Measurements from ENCODE around the gene SNRPA1.

Gene SNRPA1

DNA sequence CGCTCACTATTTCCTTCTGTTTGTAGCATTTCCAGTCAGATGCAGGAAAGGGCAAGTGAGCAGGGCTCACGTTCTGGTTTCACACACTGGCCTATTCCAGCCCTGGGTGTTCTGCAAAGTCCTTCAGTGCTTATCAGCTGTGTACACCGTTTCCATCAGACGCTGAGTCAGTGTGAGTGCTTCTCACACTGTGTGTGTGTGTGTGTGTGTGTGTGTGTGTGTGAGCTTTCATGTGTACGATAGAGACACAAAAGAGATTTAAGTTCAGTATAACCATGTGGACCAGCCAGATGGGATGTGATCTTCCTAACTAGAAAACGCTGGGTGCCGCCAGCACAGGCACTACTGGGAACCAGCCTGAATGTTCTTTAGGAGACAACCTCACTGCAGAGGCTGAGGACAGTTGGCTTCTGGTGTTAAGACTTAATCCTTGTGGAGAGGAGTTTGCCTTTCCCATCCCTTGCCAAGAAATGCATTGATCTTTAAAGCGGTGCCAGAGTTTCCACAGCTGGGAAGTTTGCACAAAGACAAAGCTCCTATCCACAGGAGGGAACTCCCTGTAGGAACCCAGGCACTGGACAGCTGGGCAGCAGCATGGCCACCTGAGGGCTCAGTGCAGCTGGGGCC, 39.3 kb downstream of the SNRPA1 start:
- DNase-seq = peak; percentile 54

DNA sequence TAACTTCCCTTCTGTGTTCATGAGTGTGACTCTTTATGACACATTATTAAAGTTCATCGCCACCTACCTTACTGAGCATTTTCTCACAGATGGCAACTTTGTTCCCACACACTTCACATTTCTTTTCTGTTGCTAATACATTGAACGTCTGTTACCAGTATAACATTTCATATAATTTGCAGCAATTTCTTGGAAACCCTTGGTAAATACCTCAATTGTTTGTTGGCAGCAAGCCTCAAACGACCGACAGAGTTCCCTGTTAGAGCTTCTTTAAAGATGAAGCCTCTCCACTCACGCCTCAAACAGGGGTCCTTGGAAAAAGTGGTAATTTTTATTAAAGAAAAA, 40.0 kb downstream of the SNRPA1 start:
- no peak for DNase-seq

DNA sequence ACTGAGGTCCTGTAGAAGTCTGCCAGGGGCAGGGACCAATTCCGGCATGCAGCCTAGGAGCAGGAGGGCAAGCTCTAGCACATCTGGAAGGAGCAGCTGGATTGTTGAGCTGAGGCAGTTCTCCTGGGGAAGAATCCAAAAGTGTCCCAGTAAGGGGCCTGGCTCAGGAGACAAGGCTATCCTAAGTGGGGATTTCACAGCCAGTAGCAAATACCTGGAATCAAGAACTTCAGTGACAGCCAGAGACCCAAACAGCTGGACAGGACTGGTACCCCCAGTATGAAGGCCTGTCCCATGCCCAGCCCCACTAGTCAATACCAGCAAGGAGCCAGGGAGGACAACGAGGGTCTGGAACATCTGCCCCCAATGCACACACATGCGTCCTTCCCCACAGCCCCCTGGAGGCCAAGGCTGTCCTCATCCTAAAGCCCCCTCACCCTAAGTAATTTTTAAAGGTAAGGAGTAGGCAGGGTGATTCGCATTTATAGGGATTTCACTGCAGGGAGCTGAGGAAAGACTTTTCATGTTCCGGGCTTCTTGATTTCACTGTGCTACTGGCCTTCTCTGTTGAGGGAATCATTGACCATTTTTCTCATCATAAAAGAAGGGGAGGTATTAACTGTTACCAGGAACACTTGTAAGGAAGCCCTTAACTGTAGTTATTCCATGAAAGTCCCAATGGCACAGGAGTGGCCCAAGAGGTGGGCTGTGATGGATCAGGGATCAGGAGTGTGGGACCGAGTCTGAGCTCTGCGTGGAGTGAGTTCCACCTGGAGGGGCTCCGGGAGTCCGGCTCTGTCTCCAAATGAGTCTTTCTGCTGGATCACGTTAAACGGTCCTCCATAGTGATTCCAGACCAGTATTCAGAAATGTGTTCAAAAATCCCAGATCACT, 40.6 kb downstream of the SNRPA1 start:
- peak; percentile 56 for DNase-seq

DNA sequence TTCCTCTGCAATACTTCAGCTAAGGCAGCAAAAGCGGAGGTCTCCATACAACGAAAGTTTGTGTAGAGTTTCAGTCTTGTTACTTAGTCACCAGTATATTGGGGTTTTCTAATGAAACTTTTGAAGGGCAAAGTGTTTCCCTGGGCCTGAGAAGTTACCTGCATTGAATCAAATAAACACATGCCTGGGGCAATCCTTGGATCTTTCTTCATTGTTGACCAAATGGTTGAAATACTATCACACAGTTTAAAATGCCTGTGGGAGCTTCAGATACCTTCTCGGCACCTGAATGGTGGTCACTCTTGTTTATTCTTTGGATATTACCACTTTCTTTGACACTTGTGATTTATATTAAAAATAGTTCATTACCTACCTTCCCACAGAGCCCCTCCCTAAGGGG, 42.2 kb downstream of the SNRPA1 start:
- DNase-seq = no peak

DNA sequence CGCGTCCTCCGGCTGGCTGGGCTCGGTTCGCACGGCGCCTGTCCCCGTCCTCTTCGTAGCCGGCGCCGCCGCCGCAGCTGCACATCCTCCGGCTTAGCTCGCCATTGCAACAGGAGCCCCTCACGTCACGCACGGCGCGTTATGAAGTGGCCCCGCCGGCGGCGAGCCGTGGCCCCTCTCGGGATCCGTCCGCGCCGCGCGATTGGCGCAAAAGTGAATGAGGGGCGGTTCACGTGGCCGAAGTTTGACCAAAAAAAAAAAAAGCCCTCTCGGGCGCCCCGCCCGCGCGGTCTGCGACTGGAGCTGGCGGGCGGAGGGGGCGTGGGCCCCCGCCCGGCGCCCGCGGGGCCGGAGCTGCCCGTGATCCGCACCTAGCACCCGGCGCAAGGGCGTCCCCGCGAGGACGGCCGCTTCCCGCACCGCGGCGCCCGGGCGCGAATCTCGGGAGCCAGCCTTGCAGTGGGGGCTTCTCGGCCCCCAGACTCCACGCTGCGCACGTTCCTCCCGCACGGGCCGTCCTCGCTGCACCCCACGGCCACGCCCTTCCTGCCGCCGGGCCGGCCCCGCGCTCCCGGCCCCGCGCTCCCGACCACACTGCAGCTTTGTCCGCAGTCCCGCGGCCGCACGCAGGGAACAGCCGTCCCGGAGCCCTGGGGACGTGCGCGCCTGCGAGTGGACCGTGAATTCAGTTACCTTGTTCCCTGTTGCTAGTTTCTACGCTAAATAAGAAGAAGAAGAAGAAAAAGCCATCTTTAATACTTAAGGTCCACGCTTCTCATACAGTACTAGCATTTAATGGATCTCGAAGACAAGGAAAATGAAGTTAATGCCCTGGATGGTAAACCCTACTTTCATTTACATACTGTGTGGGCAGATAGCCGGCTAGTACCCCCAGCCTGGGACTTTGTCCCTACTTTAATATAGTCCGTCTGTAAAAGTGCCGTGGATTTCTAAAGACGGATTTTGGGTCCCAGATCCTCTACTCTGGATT, 42.9 kb downstream of the SNRPA1 start, which contains the start of gene CHSY1:
CHSY1 (minus strand) TSS at position 219 of the 991 bp plus-strand sequence. CDS start 592 bp downstream, outside the sequence.
- peak; percentile 95 for DNase-seq

DNA sequence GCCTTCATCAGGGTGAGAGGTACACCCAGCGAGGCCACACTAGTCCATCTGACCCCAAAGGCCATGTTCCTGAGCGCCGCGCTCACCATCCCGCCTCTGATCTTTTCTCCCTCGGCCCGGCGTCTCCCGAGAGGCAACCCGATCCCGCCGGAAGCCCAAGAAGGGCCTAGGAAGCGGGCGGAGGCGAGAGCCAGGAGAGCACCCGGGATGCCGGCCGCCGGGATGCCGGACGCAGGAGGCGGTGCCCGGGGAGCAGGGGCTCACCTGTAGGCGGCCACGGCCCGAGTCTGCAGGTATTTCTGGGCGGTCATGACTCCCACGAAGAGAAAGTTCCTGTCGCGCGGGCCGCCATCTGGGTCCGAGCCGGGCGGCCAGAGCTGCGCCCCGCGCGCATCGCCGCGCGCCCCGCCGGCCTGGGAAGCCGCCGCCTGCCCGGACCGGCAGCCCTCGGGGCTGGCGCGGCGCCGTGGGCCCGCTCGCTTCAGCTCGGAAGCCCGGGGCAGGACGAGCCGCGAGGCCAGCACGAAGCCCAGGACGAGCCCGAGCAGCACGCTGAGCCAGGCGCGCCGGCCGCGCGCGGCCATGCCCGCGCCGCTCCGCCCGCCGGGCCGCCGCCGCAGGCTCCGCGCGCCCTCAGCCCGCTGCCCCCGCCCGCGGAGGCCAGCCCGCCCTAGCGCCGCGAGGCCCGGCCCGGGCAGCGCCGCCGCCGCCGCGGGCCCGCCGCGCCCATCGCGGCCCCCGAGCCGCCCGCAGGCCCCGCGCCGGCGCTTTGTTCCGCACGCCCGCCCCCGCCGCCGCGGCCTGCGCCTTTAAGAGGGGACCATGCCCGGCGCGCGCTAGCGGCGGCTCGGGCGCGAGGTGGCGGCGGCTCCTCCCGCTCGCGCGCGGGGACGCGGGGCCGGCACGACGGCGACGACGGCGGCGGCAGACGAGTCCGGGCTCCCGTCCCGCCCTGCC, 43.9 kb downstream of the SNRPA1 start:
- peak; percentile 71 for DNase-seq

DNA sequence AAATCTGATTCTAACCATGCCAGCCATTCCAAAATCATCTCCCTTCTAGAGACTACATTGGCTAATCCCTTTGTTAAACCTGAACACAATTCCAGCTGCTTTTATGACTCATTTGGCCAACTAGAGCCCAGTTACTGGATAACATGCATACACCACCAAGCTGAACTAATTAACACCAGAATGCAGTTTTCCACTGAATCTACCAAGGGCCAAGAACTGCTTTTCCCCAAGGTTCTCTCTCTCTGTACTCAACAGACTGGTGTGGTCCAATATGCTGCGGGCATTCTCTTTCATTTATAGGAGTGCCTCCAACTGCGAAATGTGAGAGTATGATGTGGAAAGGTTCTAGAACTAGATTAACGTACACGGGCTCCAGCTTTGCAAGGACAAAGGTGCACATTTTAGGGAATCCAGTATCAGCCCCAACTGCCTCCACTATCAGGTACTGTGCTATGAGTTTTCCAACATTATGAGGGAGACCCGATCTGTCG, 44.7 kb downstream of the SNRPA1 start:
- no peak for DNase-seq

DNA sequence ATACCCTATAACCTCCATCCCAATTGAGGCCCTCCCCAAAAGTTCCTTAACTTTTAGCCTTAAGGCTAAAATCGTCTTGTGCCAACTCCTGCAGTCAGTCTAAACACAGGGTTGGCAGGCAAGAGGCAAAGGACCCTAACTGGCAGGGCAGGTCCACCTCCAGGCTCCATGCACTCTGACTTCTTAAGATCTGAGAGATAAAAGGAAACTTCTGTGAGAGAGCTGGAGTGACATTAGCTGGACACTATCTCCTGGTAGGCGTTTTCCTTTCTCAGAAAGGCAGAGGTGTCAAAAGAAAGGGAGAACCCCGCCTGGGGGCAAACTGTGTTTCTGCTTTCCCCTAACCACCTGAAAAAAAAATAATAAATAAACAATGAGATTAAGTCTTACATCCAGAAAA, 46.8 kb downstream of the SNRPA1 start:
- peak; percentile 51 for DNase-seq

DNA sequence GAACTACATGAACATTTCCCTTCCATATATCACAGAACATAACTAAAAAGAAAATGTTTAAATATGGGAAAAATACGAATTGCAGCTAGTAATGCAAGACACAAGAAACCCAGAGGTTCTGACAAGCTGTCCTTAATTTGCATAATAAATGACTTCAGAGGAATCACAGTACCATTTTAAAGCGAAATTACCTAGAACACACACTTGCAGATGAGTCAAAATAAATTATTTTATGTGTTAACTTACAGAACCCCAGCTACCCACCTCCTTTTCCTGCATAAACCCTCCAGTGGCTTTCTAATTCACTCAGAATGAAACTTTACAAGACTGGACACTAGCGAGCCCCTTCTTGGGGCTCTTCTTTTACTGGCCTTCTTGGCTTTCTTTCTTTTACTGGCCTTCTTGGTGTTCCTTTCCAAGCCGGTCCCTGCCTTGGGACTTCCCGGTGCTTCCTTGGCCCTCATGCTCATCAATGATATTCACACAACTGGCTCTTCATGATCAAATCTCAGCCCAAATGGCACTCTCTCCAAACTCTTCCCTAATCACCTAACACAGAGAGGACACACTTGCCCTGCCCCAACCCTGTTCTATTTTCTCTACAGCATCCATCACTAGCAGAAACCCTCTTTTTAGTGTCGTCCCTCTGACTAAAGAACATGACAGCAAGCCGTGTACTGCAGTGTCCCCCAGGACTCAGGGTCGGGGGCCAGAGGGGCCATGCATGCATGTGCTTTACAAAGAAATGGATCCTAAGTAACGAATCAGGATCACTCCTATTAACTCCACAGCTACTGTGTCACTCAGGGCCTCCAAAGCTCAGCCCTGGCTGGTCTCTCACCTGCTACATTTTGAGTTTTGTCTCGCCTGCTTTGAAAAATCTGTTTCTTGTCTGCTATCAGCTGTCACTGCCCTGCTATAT, 48.0 kb downstream of the SNRPA1 start:
- peak; percentile 57 for DNase-seq

DNA sequence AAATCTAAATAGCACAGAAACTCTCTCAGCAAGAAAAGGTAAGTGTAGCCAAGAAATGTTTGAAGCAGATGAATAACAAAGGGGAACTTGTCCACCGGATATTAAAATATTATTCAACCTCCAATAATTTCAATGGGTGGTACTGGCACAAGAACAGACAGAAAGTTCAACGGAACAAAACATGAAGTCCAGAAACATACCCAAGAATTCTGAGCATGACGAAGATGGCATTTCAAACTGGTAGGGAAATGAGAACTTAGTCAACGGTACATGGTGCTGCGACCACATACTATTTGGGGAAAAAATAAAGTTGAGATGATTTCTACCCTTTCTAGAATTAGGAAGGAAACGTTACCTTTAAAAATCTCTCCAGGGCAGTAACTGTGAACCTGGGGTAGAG, 48.7 kb downstream of the SNRPA1 start:
- no peak for DNase-seq

DNA sequence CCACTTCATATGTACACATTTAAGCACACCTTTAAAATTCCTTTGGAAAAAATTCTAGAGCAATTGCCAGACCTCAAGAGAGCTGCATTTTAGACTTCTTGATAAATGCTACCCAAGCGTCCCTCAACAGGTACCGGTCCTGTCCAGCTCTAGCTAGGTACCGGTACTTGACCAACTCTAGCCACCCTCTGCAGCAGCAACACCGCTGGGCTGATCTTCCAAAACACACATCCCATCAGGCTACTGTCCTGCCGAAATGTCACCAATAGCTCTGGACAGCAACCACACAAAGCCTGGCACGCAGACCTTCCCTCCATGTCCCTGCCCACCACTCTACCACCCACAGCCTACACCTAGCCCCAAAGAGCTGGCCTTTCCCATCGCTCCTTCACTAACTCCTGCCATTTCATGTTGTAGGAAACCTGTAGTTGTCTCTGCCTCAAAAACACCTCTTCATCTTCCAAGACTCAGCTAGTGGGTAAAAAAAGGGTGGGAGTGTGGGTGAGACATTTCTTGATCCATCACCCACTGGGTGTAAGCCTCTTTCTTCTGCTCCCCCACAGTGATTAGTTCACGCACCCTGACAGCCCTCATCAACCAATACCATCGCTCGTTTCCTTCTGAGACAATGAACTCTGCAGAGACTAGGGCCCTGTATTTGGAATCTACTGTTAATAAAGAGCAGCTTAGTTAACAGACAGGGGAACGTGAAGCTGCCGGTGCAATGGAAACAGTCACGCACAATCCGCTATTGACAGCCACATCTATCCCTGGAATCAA, 50.0 kb downstream of the SNRPA1 start:
- peak; percentile 49 for DNase-seq

DNA sequence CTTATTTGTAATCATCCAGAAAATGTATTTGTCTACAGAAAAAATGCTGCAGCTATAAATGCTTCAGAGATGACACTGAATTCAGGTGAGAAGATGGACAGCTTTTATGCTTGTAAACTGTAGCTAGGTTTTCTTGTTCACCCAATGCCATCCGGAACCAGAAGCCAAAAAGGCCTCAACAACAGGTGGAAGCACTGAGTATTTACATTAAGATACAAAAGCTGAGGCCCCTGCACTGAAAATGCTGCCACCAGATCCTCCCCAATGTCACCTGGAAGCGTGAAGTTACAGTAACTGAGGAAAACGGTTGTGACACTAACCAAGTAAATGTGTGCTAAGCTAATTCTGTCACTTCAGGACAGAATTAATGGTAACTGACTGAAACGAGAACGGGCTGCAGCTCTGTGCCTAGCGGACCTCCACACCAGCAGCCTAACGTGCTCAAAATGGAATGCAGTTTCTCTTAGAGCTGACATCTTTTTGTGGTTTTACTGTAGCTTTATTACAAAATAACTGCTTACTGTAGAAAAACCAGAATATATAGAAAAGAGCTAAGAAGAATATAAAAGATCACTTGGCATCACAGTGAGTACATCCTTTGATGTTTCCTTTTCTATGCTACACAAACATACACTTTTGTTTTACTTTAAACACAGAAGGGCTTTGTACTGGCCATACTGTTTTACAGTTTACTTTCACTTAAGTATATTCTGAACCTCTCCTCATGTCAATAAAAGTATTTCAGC, 50.8 kb downstream of the SNRPA1 start:
- peak; percentile 52 for DNase-seq

DNA sequence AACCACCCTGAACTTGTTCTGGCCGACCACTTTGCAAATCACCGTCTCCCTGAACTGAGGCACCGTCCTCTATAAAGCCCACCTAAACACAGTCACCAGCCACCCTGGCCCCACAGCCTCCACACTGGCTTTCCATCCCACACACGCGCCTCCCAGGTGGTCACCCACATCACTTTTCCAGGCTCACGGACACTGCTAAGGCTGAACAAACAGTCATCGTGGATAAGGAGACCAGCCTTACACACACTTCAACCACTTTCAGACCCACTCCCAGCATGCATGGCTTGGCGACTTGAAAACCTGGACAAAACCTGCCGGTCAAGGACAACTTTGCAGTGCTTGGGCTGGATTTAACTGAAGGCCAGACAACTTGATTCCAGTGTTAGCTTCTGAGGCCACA, 51.6 kb downstream of the SNRPA1 start:
- DNase-seq = peak; percentile 54

DNA sequence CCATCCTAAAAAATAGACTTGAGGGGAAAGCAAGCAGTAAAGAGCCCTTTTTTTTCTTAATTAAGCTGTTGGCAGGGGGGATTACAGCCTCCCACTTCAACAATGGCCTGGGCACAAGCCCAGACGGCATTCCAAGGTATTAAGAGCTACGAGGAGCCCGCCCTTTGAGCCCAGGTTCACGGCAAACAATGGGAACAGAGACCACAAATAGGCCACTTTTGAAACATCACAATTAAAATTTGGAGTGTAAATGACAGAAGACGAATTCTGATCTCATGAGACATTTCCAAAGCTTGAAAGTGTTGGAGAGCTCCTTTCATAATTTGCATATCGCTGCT, 52.1 kb downstream of the SNRPA1 start:
- DNase-seq = peak; percentile 21

DNA sequence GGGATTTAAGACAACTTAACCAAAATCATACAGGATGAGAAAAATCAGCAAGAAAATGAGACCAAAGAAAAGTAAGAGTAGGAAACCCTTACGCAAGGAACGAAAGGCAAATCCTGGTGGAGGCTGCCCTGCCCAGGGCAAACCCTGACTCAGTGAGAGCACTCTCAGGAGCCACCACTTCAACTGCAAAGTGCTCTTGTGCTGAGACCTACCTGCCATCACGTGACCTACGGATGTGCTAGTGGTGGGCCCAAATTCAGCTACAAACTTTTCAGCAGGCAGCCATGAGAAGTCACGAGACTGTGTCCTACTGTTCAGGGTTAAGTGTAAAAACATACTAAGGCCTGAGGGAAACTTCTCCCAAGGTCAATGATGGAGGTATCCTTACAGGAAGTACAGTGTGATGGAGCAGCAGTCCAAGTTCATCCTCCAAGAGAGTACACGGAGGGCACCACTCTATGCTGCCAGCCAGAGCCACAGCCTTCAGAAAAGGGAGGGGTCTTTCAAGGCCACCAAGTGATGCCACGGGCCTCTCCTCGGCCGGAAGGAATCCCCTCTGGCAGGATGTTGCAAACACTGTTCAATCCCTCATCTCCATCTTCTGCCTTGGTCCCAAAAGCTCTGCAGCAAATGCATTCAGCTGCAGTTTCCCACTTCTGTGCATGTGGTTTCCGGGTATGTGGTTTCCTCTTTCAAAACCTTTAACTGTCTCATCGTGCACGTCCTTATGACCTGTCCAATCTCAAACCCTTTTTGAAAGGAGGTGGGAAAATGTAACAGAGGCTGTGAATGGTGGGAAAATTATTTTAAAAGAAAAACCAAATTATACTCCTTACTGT, 52.7 kb downstream of the SNRPA1 start:
- DNase-seq = peak; percentile 75

DNA sequence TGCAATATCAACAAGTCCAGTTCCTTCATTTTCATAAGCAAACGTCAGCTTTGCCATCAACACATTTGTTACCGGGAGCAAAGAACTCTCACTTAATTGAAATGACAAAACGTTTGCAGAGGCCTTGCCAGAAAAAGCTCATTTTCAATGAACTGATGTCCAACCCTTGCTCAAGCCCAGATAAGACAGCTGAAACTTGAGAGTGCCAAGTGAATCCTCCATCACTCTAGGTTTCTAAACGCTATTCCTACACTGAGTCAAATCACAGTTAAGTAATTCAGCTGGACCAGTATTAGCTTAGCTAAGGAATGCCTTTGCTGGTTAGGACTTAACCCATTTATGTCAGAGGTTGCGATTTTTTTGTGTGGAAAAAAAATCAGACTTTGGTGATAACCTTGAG, 54.7 kb downstream of the SNRPA1 start:
- DNase-seq = peak; percentile 24

DNA sequence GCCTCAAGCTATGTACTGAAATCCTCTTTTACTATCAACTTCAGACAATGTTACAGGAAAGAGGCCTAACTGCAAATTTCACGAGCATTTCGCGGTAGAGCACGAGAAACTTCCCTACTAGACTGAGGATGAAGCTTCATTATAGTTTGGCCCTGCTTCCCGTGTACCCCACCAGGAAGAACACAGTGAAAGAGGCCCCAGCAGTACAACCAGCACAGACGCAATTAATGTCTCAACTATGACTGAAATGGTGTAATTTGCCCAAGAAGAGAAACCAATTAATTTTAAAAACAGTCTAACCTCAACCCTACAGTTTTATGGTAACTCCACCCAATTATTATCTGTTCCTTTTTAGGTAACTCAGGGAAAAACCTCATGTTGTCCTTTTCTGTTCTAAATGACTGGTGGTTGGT, 55.3 kb downstream of the SNRPA1 start:
- DNase-seq = peak; percentile 40

DNA sequence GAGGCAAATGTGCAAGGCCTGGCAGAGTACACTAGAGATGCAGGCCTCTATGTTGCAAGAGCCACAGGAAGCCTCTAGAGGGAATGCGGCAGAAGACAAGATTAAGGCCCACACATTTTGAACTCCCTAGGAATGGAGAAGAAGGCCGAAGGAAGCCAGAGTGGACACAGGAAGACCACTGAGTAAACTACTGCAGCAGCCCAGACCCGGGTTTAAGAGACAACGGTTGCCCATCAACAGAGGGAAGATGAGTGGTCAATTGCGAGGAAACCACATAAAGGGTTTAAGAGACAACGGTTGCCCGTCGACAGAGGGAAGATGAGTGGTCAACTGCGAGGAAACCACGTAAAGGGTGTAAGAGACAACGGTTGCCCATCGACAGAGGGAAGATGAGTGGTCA, 57.8 kb downstream of the SNRPA1 start:
- peak; percentile 35 for DNase-seq

Measured in activated CD8-positive, alpha-beta memory T cell treated with anti-CD3 and anti-CD28 coated beads for 24 hours (primary cell).